ENCODE measurements around the gene FAM107A.

FAM107A gene

DNA sequence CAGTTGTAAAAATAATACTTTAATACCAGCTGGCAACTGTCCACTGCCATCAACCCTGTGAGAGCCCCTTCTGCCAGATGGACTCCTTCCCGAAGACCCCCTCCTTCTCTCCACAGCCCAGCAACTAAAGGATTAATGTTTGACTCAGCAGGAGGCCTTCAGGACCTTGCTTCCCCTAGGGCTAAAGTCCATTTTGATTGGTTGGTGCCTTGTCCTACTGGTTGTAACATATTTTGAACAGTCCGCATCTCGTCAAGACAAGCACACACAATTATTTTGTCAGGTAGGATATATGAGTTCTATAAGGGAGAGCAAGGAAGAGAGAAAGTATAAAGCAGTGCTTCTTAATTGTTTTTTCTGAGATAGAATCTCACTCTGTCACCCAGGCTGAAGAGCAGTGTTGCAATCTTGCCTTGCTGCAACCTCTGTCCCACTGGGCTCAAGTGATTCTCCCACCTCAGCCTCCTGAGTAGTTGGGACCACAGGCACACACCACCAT lies 58.9 kb downstream of the FAM107A start:
- no peak for DNase-seq (ENCODE audit: low read depth)

DNA sequence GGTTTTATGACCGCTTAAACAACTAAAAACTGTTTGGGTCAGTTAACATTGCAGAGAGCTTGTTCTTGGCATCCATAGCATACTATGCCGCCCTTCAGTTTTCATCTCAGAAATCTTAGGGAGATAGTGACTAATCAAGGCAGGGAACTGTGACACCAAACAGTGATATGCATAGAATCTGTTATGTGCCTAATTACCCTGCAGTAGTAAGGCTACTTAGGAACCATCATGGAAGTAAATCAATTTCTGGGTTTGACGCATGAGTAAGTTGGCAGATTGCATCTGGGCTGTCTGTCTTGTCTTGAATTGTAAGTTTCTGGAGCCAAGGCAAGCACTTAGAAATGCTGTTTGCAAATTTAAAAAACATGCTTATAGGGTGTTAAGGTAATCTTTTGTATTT lies 62.8 kb downstream of the FAM107A start:
- DNase-seq (ENCODE audit: low read depth) = no peak
